ENCODE measurements around the gene CFAP70. TPM values are rescaled to one million over a fixed set of nuclear protein-coding genes. Genes with fewer than 3 reads are reported as not detected.

Gene CFAP70
- total and polyA plus RNA-seq, 2 experiments from 2014 or later, result 0.43 to 0.65 TPM

DNA sequence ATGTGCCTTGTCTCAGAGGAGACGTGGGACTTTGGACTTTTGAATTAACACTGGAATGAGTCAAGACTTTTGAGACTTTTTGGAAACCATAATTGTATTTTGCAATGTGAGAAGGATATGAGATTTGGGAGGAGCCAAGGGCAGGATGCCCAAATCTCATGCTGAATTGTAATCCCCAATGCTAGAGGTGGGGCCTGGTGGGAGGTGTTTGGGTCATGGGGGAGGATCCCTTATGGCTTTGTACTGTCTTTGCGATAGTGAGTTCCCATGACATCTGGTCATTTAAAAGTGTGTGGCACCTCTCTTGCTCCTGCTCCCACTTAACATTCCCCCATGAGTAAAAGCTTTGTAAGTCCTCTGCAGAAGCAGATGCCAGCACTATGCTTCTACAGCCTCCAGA is 150.8 kb downstream of the CFAP70 start:
- no peaks in the 10 kb centered on the region for H3K9me3 ChIP-seq (ENCODE audit: low read depth)
- no peaks in the 10 kb centered on the region for H3K9me2 ChIP-seq (ENCODE audit: insufficient read depth)
- H3K4me2 ChIP-seq (ENCODE audit: unreplicated experiment), result no peak overlapping the region
- no peak overlapping the region for H3K9ac ChIP-seq
- 27 to 31% methylated on average over 2 of the region's 2 CpGs for WGBS, 2 experiments (ENCODE audit: low coverage in 1 of 2, low lambda C conversion rate in 2 of 2, missing lambda C conversion rate in 2 of 2)
- 0 out of 2 replicates have a peak, but pooled peaks cover 6% of the 10 kb centered on the region for H3K36me3 ChIP-seq (ENCODE audit: low read depth)
- H3K27ac ChIP-seq, result no peak overlapping the region
- H3K4me3 ChIP-seq, result no peak overlapping the region
- H3K4me1 ChIP-seq (ENCODE audit: insufficient read depth), result peaks cover 8% of the 10 kb centered on the region; the same call in 1 of the 2 replicates
- H3K27me3 ChIP-seq (replicated peaks; ENCODE audit: insufficient read depth), result no peaks in the 10 kb centered on the region
- H3K79me2 ChIP-seq (ENCODE audit: insufficient read depth), result no peaks in the 10 kb centered on the region
- no peaks in the 10 kb centered on the region for H4K20me1 ChIP-seq (ENCODE audit: insufficient read depth)
- DNase-seq, result peak; percentile 17
- no peak overlapping the region for H2AFZ ChIP-seq
- TF ChIP-seq EZH2phosphoT487 (IDR thresholded peaks at IDR 0.05; ENCODE audit: insufficient read depth, low read depth) (no peak), EZH2 (IDR thresholded peaks at IDR 0.05; ENCODE audit: insufficient read depth, poor library complexity, severe bottlenecking) (no peak)
- H3F3A ChIP-seq (ENCODE audit: insufficient read depth), result 0 out of 2 replicates have a peak, but pooled peaks cover 4% of the 10 kb centered on the region
- in situ Hi-C loops (cut with MboI), result no loop called here

DNA sequence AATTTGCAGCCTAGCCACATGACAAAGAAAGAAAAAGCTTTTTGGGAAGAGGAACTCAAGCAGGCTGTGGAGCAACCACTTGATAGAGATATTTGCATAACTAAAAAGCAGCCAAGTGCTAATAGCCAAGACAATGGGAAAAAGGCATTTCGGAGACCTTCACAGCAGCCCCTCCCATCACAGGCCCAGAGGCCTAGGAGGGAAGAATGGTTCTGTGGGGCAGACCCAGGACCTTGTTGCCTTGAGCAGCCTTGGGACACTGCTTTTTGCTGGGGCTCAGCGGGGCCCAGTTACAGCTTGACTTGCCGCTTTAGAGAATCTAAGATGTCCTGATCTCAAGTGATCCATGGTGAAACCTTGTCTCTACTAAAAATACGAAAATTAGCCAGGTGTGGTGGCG is 152.3 kb downstream of the CFAP70 start:
- H3K4me2 ChIP-seq (ENCODE audit: unreplicated experiment), result no peak overlapping the region
- TF ChIP-seq EZH2 (IDR thresholded peaks at IDR 0.05; ENCODE audit: insufficient read depth, poor library complexity, severe bottlenecking) (no peak), EZH2phosphoT487 (IDR thresholded peaks at IDR 0.05; ENCODE audit: insufficient read depth, low read depth) (no peak)
- H3K4me1 ChIP-seq (ENCODE audit: insufficient read depth), result peaks cover 8% of the 10 kb centered on the region; the same call in 1 of the 2 replicates
- in situ Hi-C loops (cut with MboI), result no loop called here
- no peak overlapping the region for H2AFZ ChIP-seq
- no peaks in the 10 kb centered on the region for H4K20me1 ChIP-seq (ENCODE audit: insufficient read depth)
- WGBS, 2 experiments (ENCODE audit: low coverage in 1 of 2, low lambda C conversion rate in 2 of 2, missing lambda C conversion rate in 2 of 2), result 96 to 97% methylated on average over 5 of the region's 5 CpGs
- H3K9me3 ChIP-seq (ENCODE audit: low read depth), result no peaks in the 10 kb centered on the region
- no peak overlapping the region for H3K4me3 ChIP-seq
- H3K27me3 ChIP-seq (replicated peaks; ENCODE audit: insufficient read depth), result no peaks in the 10 kb centered on the region
- no peak overlapping the region for H3K9ac ChIP-seq
- no peaks in the 10 kb centered on the region for H3K79me2 ChIP-seq (ENCODE audit: insufficient read depth)
- peaks cover 8% of the 10 kb centered on the region; the same call in 1 of the 2 replicates for H3K36me3 ChIP-seq (ENCODE audit: low read depth)
- DNase-seq, result no peak
- H3K27ac ChIP-seq, result no peak overlapping the region
- 0 out of 2 replicates have a peak, but pooled peaks cover 4% of the 10 kb centered on the region for H3F3A ChIP-seq (ENCODE audit: insufficient read depth)
- no peaks in the 10 kb centered on the region for H3K9me2 ChIP-seq (ENCODE audit: insufficient read depth)

DNA sequence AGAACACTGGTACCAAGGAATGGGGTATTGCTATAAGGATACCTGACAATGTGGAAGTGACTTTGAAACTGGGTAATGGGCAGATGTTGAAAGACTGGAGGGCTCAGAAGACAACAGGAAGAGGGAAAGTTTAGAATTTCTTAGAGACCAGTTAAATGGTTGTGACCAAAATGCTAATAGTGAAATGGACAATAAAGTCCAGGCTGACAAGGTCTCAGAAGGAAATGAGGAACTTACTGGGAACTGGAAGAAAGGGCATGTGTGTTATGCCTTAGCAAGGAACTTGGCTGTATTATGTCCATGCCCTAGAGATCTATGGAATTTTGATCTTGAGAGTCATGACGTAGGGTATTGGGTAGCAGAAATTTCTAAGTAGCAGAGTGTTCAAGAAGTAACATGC is 152.8 kb downstream of the CFAP70 start:
- no peak overlapping the region for H3K4me3 ChIP-seq
- 0 out of 2 replicates have a peak, but pooled peaks cover 4% of the 10 kb centered on the region for H3F3A ChIP-seq (ENCODE audit: insufficient read depth)
- no peaks in the 10 kb centered on the region for H3K9me2 ChIP-seq (ENCODE audit: insufficient read depth)
- no peaks in the 10 kb centered on the region for H3K27me3 ChIP-seq (replicated peaks; ENCODE audit: insufficient read depth)
- WGBS, 2 experiments (ENCODE audit: low coverage in 1 of 2, low lambda C conversion rate in 2 of 2, missing lambda C conversion rate in 2 of 2), result 90 to 100% methylated on average over 1 of the region's 1 CpG
- no peak overlapping the region for H2AFZ ChIP-seq
- no peak overlapping the region for H3K27ac ChIP-seq
- no peaks in the 10 kb centered on the region for H3K9me3 ChIP-seq (ENCODE audit: low read depth)
- DNase-seq, result no peak
- no peak overlapping the region for H3K4me2 ChIP-seq (ENCODE audit: unreplicated experiment)
- no peak overlapping the region for H3K9ac ChIP-seq
- H3K4me1 ChIP-seq (ENCODE audit: insufficient read depth), result peaks cover 8% of the 10 kb centered on the region; the same call in 1 of the 2 replicates
- peaks cover 8% of the 10 kb centered on the region; the same call in 1 of the 2 replicates for H3K36me3 ChIP-seq (ENCODE audit: low read depth)
- in situ Hi-C loops (cut with MboI), result no loop called here
- H4K20me1 ChIP-seq (ENCODE audit: insufficient read depth), result no peaks in the 10 kb centered on the region
- no peak for TF ChIP-seq EZH2phosphoT487 (IDR thresholded peaks at IDR 0.05; ENCODE audit: insufficient read depth, low read depth)
- no peak for TF ChIP-seq EZH2 (IDR thresholded peaks at IDR 0.05; ENCODE audit: insufficient read depth, poor library complexity, severe bottlenecking)
- H3K79me2 ChIP-seq (ENCODE audit: insufficient read depth), result no peaks in the 10 kb centered on the region

DNA sequence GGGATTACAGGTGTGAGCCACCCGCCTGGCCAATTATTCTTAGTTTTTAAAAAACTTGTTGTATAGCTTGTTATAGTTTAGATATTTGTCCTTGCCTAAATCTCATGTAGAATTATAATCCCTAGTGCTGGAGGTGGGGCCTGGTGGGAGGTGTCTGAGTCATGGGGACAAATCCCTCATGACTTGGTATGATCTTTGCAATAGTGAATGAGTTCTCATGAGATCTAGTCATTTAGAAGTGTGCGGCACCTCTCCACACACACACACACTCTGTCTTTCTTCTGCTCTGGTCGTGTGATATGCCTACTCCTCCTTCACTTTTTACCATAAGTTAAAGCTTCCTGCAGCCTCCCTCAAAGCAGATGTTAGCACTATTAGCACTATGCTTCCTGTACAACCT is 153.6 kb downstream of the CFAP70 start:
- Histone ChIP-seq H3K27me3 (replicated peaks; ENCODE audit: insufficient read depth) (no peaks in the 10 kb centered on the region), H3K4me2 (ENCODE audit: unreplicated experiment) (no peak overlapping the region), H3K4me3 (no peak overlapping the region), H3K36me3 (ENCODE audit: low read depth) (peaks cover 11% of the 10 kb centered on the region; the same call in 1 of the 2 replicates), H3K4me1 (ENCODE audit: insufficient read depth) (peaks cover 7% of the 10 kb centered on the region; the same call in 1 of the 2 replicates), H2AFZ (no peak overlapping the region), H3K9ac (no peak overlapping the region), H3K9me2 (ENCODE audit: insufficient read depth) (no peaks in the 10 kb centered on the region), H4K20me1 (ENCODE audit: insufficient read depth) (no peaks in the 10 kb centered on the region), H3F3A (ENCODE audit: insufficient read depth) (0 out of 2 replicates have a peak, but pooled peaks cover 4% of the 10 kb centered on the region), H3K9me3 (ENCODE audit: low read depth) (no peaks in the 10 kb centered on the region), H3K79me2 (ENCODE audit: insufficient read depth) (no peaks in the 10 kb centered on the region), H3K27ac (no peak overlapping the region)
- no peak for TF ChIP-seq EZH2phosphoT487 (IDR thresholded peaks at IDR 0.05; ENCODE audit: insufficient read depth, low read depth)
- no peak for TF ChIP-seq EZH2 (IDR thresholded peaks at IDR 0.05; ENCODE audit: insufficient read depth, poor library complexity, severe bottlenecking)
- WGBS, 2 experiments (ENCODE audit: low coverage in 1 of 2, low lambda C conversion rate in 2 of 2, missing lambda C conversion rate in 2 of 2), result 91 to 96% methylated on average over 3 of the region's 3 CpGs
- DNase-seq, result no peak
- in situ Hi-C loops (cut with MboI), result no loop called here

Small RNA genes within 50 kb of the gene (small RNA-seq; reads per million reads assigned to genes)
- gene RF00019 (ENCODE audit: low read depth, low replicate concordance) (not detected), gene RNU6-833P (ENCODE audit: low read depth, low replicate concordance) (not detected)

Other genes starting within 250 kb of the CFAP70 start
- 0.51 and 1.7 TPM in 2 replicates for gene NUDT13, start 248.4 kb downstream of the CFAP70 start, total RNA-seq (2014; rRNA removed; shearing (Covaris generic))
- gene NUDT13, start 248.4 kb downstream of the CFAP70 start, polyA plus RNA-seq (2016; fragmentation: Nextera tagmentation; extraction: Ambion mirVana), result 1.2 and 1.4 TPM in 2 replicates
- gene ECD, start 190.9 kb downstream of the CFAP70 start, total RNA-seq (2014; rRNA removed; shearing (Covaris generic)), result 20.2 and 21.3 TPM in 2 replicates
- gene ECD, start 190.9 kb downstream of the CFAP70 start, polyA plus RNA-seq (2016; fragmentation: Nextera tagmentation; extraction: Ambion mirVana), result 36.0 and 37.3 TPM in 2 replicates
- gene FAM149B1, start 190.7 kb downstream of the CFAP70 start, total RNA-seq (2014; rRNA removed; shearing (Covaris generic)), result 23.3 and 26.7 TPM in 2 replicates
- 7.1 and 7.4 TPM in 2 replicates for gene FAM149B1, start 190.7 kb downstream of the CFAP70 start, polyA plus RNA-seq (2016; fragmentation: Nextera tagmentation; extraction: Ambion mirVana)
- gene DNAJC9, start 111.6 kb downstream of the CFAP70 start, total RNA-seq (2014; rRNA removed; shearing (Covaris generic)), result 19.8 and 20.9 TPM in 2 replicates
- 20.7 and 21.1 TPM in 2 replicates for gene DNAJC9, start 111.6 kb downstream of the CFAP70 start, polyA plus RNA-seq (2016; fragmentation: Nextera tagmentation; extraction: Ambion mirVana)
- gene MRPS16, start 106.2 kb downstream of the CFAP70 start, total RNA-seq (2014; rRNA removed; shearing (Covaris generic)), result 57.2 and 57.8 TPM in 2 replicates
- 109 and 110 TPM in 2 replicates for gene MRPS16, start 106.2 kb downstream of the CFAP70 start, polyA plus RNA-seq (2016; fragmentation: Nextera tagmentation; extraction: Ambion mirVana)
- 118 and 152 TPM in 2 replicates for gene ANXA7, start 55.2 kb upstream of the CFAP70 start, total RNA-seq (2014; rRNA removed; shearing (Covaris generic))
- 167 and 178 TPM in 2 replicates for gene ANXA7, start 55.2 kb upstream of the CFAP70 start, polyA plus RNA-seq (2016; fragmentation: Nextera tagmentation; extraction: Ambion mirVana)
- 1.0 and 1.5 TPM in 2 replicates for gene MSS51, start 74.7 kb upstream of the CFAP70 start, total RNA-seq (2014; rRNA removed; shearing (Covaris generic))
- 0.26 and 0.28 TPM in 2 replicates for gene MSS51, start 74.7 kb upstream of the CFAP70 start, polyA plus RNA-seq (2016; fragmentation: Nextera tagmentation; extraction: Ambion mirVana)
- 29.5 and 37.6 TPM in 2 replicates for gene PPP3CB, start 137.2 kb upstream of the CFAP70 start, total RNA-seq (2014; rRNA removed; shearing (Covaris generic))
- gene PPP3CB, start 137.2 kb upstream of the CFAP70 start, polyA plus RNA-seq (2016; fragmentation: Nextera tagmentation; extraction: Ambion mirVana), result 21.2 and 23.7 TPM in 2 replicates
- 4.2 and 18.5 TPM in 2 replicates for gene USP54, start 232.5 kb upstream of the CFAP70 start, total RNA-seq (2014; rRNA removed; shearing (Covaris generic))
- gene USP54, start 232.5 kb upstream of the CFAP70 start, polyA plus RNA-seq (2016; fragmentation: Nextera tagmentation; extraction: Ambion mirVana), result 4.0 and 6.8 TPM in 2 replicates

Data from GM23248 (cell line).